GM12801 (cell line): ENCODE results near the gene PPM1G.

Experiments
- CTCF ChIP-seq: IDR thresholded peaks from one replicate; pipeline ENCODE4 v1.5.1; 2011; ENCODE audit warnings: control low read depth; ENCODE audit not compliant: insufficient read length; ENCODE audit errors: extremely low read depth

Gene PPM1G

DNA sequence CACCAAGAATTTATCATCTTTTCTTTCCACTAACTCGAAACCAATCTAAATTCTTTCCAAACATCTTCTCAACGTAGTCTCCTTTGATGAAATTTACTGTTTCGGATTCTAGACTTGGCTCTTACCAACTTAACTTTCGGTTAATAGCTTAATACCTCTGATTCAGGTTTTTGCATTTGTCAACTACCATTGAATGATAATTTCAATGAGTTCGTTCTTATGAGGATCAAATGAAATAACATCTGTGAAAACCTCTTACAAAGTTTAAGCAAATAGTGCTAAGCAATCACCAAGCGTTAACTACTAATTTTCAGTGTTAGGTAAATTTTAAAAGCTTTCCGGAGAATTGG is 18.4 kb upstream of the PPM1G start:
- TF ChIP-seq CTCF: no peak

GRCh38 chr2:27422958-27423357 is 13.6 kb upstream of the PPM1G start:
- TF ChIP-seq CTCF: no peak

GRCh38 chr2:27421660-27422250 is 12.4 kb upstream of the PPM1G start:
- no peak for TF ChIP-seq CTCF

- no peak for TF ChIP-seq CTCF
Measured at GRCh38 chr2:27420996-27421395, 11.6 kb upstream of the PPM1G start.

DNA sequence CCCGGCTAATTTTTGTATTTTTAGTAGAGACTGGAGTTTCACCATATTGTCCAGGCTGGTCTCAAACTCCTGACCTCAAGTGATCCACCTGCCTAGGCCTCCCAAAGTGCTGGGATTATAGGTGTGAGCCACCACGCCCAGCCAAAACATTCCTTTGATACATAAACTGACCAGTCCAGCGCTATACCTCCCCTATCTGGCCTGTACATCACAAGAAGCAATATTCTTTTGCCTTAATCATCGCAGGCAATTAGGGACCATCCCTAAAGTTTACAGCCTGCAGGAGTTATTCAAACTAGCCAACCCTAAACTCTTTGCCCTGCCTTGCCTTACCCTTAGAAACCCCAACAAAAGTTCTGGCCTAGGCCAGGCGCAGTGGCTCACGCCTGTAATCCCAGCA is 6.8 kb upstream of the PPM1G start:
- no peak for TF ChIP-seq CTCF

- TF ChIP-seq CTCF: no peak
Measured at GRCh38 chr2:27412419-27413152, 3.2 kb upstream of the PPM1G start.

DNA sequence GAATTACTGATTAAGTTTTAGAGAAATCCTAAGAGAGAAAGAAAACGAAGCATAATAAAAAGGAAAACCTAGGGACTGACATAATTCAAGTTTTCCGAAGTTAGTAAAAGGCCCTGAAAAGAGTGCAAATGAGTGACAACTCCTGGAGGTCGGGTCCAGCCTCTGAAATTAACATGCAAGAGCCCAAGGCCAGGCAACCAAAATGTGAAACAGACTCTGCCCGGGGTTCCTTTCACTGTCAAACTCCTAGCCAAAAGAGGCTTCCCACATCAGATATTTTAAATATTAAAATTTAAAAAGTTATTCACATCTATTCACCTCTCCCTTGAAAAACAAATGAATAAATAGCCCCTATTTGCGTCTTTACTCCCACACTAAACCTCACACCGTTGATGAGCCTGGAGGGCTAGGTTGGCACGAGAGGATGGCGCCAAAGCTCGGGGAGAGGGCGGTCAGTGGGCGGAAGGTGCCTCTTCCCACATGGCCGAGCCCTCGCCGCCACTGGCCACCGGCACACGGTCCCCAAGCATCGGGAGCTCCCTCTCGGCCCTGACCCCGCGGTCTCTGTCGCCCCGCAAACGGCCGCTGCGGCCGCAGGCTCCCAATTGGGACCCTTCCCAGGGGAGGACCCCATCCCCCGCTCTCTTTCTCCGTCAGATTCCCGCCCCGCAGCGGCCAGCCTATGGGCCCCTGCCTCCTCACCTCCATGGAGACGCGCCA is 630 bp downstream of the PPM1G start:
- no peak for TF ChIP-seq CTCF
